Superior temporal gyrus (tissue), 1 donor: ENCODE results near the gene MTG1.
"Not testable (repeated sequence)": the region's sequence is repeated elsewhere in the genome, so short reads cannot be mapped to it uniquely, and the experiment has no call there.

Experiments
- DNase-seq: peaks from one replicate; pipeline ENCODE4 v3.0.0-alpha.2; 2016; ENCODE audit errors: extremely low spot score

The MTG1 gene

DNA sequence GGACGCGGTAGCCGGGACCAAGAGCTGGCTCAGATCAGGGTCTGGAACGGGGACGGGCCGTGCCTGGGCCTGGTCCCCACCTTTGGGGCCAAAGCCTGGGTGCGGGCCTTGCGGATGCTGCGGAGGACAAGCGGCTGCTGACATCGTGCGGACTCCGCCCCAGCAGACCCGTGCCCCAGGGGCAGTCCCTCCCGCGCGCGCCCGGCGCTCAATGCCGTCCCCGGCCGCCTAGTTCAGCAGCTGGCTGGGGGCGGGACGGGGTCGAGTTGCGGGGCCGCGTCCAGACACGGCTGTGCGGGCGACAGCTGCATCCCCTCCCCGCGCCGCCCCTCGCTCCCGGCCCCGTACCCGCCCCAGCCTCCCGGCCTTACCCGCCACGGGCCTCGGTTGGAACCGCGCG is 30.1 kb downstream of the MTG1 start:
- DNase-seq: not testable (repeated sequence)

DNA sequence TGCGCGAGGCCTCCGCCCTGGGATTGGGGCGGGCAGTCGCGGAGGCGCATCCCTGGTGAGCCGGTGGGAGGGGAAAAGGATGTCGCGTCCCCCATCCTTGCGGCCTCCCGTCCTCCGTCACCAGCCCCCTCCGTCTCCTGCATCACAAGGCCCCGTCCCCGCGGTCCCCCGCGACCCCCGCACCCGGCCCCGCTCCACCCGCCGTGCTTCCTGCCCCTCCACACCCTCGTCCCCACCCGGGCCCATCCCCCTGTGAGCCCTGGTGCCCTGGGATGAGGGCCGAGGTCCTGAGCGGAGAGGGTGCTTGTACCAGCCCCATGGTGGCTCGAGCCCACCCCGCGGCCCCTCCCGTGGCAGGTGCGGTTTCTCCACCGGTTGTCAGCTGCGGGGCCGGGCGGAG is 30.6 kb downstream of the MTG1 start, which contains the start of gene SPRN:
Gene SPRN (minus strand): TSS at position 25 of the 400 bp plus-strand sequence. CDS start 944 bp downstream, outside the sequence.
- DNase-seq: not testable (repeated sequence)

DNA sequence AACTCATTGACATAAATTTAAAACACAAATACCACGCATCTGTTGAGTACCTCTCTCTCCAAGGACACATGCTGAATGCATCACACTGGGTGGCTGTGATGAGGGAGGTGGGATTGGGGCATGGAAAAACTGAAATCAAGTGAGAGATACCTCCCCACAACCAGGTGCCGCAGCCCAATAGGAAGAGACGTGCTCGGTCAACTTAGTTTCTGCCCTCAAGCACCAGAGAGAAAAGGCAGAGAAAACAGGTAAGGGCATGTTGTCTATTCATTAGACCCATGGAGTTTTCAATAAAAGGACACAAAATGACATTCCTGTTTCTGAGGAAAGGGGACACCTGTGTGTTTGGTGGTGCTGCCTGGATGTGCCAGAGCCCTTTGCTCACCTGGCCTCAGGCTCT is 35.6 kb downstream of the MTG1 start:
- not testable (repeated sequence) for DNase-seq

- DNase-seq: not testable (repeated sequence)
Measured at GRCh38 chr10:133431888-133432613, 38.1 kb downstream of the MTG1 start.

DNA sequence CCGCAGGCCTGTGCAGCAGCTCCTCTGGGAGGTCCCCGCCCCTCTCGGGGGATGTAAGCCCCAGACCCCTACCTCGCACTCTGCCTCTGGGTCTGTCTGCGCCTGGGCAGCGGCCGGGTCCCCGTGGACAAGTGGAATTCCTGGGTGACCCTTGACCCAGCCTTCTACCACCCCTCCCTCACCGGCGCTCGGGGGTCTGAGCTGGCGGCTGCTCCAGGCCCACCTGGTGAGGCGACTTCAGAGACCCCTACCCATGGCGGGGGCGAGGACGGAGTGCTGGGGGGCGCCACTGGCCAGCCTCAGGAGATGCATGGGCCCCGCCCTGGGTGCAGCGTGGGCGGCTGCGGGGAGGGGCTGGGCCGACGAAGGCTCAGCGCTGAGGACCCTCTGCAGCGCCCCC is 38.8 kb downstream of the MTG1 start:
- not testable (repeated sequence) for DNase-seq

DNA sequence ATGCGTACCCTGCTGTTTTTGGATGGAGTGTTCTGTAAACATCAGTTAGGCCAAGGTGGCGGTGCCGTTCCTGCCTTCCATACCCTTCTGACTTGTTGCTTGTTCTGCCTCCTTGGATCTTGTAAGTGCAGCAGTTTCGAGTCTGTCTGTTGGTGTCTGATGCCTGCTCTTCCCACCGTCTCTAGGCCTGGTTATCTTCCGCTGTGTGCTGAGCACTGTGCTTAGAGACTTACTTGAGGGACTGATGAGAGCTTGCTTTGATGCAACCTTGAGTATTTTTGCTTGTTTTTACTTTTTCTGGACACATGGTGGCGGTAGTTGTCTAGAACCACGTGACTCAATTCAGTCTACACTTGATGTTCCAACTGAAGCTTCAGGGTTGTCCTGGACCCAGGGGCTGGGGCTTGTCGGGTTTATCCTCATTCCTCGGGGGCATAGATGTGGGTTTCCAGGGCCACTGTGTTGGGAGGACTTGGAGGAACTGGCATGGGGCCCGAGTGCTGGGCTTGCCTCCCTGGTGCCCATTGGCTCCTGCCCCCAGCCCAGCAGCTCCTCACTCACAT is 44.8 kb downstream of the MTG1 start:
- no peak for DNase-seq

GRCh38 chr10:133439517-133440461 is 45.8 kb downstream of the MTG1 start:
- DNase-seq: no peak

DNA sequence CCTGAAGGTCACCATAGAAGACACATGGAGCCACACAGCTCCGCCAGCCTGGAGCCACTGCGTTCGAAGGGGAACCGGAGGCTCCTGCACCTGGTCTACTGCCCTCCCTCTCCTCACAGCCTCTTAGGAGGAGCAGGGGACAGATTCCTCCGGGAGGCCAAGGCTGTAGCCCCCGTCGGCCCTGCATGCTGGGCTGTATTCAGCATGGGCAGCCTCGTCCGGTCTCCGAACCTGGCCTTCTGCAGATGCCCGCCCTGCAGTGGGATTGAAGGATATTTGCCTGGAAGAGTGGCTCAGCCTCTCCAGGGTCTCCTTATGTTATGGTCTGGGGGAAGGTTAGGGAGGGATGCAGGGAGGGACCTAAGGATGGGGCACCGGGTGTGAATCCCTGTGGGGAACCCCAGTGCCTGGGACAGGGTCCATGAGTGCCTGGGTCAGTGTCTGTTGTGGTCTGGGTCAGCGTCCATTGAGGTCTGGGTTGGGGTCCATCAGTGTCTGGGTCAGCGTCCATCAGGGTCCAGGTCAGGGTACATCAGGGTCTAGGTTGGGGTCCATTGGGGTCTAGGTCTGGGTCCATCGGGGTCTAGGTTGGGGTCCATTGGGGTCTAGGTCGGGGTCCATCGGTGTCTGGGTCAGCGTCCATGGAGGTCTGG is 46.8 kb downstream of the MTG1 start:
- DNase-seq: no peak

DNA sequence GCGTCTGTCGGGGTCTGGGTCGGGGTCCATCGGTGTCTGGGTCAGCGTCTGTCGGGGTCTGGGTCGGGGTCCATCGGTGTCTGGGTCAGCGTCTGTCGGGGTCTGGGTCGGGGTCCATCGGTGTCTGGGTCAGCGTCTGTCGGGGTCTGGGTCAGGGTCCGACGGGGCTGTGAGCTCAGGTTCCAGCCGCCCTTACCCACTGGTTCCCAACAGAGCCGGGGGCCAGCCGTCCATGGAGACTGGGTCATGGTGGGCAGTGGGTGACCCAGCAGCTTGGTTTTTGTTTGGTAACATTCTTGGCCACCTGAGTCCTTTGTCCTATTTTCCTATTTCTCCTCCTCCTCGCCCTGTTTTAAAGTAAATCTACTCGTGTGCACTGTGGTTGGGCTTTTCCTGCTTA is 47.4 kb downstream of the MTG1 start:
- not testable (repeated sequence) for DNase-seq

- no peak for DNase-seq
Measured at GRCh38 chr10:133441780-133442179, 47.8 kb downstream of the MTG1 start.

DNA sequence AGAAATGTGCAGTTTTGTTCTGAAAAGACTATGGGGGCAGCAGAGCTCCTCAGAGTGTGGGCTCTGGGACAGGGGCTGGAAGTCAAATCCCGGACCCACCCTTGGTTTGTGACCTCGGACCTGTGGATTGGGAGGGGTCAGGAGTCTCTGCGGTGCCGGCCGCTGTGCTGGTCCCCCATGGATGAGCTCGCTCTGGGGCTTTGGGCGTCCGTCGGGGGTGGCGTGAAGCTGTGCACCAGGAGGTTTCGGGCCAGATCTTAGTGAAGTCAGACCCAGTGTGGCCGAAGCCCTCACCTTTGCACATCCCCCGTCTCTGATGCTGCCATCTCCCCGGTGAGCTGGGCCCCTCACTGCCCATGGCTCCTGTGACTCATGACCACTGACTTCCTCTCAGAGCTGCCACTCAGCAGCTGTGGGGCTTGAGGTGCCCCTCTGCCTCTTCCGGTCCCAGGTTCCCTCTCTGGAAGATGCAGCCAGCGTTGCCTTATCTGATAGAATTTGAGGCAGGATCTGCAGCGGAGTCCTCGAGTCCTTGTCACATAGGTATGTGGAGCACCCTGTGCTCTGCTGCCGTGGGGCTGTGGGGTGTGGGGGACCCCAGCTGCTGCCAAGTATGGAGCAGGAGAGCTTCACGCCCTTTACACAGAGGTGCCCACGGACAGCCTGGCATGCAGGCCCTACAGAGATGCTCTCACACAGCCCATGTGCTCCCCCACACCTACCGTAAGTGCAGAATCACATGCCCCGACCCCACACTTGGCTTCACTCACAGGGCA is 48.4 kb downstream of the MTG1 start:
- no peak for DNase-seq

GRCh38 chr10:133442967-133443924 is 49.3 kb downstream of the MTG1 start:
- no peak for DNase-seq

DNA sequence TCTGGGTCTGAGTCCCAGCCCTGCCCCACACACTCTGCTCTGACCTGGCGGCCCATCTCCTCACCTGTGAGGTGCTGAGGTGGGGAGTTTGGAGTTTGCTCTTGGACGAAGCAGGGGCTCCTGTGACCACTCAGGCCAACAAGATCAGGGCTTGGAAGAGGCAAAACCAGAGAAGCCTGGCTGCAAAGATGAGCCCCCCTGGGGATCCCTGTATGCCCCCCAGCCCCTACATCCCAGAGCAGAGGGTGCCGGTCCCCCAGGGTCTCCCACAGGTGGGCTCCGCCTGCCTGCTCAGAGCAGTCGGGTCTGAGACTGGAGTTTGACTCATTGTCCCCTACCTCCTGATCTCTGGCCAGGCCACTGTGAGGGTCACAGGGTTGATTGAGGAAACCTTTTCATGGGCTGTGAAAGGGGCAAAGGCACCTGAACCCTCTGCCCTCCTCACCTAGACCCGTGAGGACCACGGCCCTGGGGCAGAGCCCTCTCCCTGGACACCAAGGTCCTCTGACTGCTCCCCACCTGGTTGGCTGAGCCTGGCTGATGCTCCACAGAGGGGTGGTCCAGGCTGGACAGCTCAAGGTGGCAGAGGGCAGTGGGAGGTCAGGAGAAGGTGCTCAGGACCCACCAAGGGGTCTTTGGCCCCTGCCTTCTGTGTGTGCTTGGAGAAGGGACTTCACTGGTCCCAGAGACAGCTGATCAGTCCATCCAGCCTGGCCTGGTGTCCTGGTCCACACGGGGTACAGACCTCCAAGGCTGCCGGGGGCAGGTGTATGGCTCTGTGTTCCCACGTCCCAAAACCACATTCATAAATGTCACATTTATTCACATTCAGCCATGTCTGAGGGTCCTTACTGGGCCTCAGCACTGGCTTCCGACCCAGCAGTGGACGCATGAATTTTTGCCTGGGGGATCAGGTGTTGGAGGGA is 50.6 kb downstream of the MTG1 start:
- no peak for DNase-seq

DNA sequence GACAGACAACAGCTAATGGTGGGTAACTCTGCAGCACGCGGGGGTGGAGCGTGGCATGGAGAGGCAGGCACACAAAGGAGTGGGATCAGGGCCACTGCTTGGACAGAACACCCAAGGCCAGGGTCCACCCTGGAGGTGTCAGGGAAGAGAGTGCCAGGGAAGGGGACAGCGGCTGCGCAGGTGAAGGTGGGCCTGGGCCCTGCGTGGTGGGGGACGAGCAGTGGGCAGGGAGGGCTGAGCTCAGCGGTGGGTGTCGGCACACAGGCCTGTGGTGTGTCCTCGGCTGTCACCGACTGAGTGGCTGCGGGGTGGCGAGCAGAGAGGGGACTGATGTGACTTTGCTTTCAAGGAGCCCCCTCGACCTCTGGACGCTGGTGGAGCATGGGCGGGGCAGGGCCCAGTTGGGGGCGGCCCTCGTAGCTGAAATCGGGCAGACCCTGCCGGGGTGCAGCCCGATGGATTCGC is 51.3 kb downstream of the MTG1 start:
- DNase-seq: no peak

- DNase-seq: no peak
Measured at GRCh38 chr10:133445751-133446708, 52.1 kb downstream of the MTG1 start.

DNA sequence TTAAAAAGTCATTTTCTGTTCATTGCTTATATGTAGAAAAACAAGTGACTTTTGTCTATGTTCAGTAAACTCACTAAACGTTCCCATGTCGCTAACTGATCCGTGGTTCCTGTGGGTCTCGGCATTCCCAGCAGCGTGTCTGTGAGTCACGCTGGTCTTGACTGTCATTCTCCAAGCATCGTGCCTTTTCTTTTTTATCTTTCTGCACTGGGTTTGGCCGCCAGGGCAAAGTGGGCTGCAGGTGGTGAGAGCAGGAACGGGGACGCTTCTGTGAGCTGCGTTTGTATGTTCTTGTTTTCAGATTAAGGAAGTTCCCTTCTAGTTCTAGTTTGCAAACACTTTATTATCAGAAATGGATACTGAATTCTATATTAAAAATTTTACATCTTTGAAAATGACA is 53.0 kb downstream of the MTG1 start:
- no peak for DNase-seq

DNA sequence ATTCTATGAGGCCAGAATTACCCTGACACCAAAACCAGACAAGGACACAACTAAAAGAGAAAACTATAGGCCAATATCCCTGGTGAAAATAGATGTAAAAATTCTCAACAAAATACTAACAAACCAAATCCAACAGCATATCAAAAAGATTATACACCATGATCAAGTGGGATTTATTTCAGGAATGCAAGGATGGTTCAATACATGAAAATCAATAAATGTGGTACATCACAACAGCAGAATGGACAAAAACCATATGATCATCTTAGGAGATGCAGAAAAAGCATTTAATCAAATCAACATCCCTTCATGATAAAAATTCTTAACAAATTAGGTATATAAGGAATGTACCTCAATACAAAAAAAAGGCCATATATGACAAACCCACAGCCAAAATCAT is 54.2 kb downstream of the MTG1 start:
- no peak for DNase-seq

DNA sequence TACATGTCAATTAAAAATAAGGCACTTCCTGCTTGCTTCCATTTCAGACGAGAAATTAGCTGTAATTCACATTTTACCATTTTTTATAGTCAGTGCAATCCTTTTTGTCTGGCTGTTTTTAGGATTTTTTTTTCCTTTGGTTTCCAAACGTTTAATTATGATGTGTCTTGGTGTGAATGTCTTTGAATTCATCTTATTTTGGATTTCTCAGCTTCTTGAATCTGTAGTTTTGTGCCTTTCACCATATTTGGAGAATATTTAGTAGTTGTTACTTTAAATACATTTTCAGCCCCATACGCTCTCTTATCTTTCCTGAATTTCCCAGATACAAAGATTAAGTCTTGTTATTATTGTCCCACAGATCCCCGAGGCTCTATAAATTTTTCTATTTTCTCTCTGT is 57.4 kb downstream of the MTG1 start:
- DNase-seq: no peak
